ENCODE data around the gene ZNHIT3. TPM values are rescaled to one million over a fixed set of nuclear protein-coding genes. Genes with fewer than 3 reads are reported as not detected.
"Not testable (repeated sequence)": the region's sequence is repeated elsewhere in the genome, so short reads cannot be mapped to it uniquely, and the experiment has no call there.

Gene ZNHIT3
- total RNA-seq, 2 experiments from 2014 or later = 55.4 to 59.3 TPM

DNA sequence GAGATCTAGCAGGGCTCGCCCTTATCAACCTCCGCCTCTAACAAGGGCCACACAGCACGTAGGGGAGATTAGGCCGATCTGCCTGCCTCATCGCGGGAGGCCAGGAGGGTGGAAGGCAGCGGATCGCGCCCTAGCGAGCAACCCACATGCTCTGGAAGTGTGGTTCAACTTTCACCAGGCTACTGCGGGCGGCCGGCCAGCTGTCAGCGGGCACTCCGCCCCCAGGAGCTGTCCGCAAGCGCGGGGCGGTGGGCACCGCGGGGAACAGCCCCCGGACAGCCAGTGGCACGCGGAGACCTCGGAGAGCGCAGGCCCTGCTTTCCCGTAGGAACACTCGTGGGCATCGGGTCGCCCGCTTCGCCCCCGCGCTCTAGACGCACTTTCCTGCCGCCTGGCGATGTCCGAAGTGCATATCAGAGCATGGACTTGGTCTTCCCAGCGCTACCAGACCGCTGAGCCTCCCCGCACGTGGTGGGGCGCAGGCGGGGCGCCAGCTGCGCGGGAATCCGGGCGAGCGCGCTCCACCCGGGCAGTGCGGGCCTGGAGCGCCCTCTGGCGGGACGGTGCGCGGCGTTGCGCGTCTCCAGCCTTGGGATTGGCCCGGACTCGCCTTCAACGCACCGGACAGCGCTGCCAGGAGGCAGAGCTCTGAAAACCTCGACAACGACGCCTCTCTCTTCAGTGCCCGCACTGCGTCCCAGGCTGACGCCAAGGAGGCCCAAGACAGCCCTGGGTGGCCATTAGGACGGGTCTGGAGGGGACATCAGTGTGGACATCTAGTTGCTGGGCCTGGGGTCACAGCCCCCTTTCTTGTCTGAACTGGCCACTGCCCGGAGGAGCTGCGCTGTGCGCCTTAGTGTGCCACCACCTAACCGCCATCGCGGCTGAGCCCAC lies 3.6 kb upstream of the ZNHIT3 start:
- ChIA-PET POLR2A (interaction anchor here (1.6 kb wide), 1 partner anchor 53 kb away, joined by 3 read pairs; no protein-coding TSS in a partner anchor), CTCF (interaction anchor here (0.9 to 1.9 kb wide), 18 partner anchors 8 to 719 kb away, joined by 3 to 9 read pairs (median 4); partner anchors contain the start of gene CCL5)

DNA sequence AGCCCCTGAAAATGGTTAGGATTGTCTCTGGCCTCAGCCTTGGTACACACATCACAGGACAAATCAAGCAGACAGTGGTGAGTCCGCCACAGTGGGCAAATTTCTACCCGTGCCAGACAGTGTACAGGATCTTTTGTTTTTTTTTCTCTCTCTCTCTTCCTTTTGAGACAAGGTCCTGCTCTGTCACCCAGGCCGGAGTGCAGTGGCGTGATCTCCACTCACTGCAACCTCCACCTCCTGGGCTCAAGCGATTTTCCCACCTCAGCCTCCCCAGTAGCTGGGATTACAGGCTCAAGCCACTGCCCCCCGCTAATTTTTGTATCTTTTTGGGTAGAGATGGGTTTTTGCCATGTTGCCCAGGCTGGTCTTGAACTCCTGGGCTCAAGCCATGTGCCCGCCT lies 2.5 kb upstream of the ZNHIT3 start:
- POLR2A ChIA-PET = not testable (repeated sequence)
- CTCF ChIA-PET = interaction anchor here (1.4 to 1.9 kb wide), 2 partner anchors 16 to 297 kb away, joined by 4 to 6 read pairs; no protein-coding TSS in a partner anchor

DNA sequence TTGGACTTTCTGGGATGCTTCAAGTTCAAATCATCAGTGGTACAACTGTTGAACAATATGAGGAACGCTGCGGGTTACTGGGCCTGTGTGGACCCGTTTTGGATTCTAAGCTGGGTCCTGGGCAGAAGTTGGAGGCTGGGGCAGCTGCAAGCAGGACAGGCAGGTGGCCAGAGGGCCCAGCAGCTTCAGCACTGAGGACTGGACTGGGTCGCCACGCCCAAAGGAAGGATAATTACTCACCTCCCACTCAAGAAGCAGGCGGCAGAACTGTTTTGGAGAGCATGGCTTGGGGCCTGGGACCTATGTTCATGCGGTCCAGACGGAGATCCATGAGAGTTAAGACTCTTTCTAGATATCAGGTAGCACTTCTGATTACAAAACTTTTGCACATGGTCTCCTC lies 1.5 kb upstream of the ZNHIT3 start:
- CTCF ChIA-PET = no interaction called here

DNA sequence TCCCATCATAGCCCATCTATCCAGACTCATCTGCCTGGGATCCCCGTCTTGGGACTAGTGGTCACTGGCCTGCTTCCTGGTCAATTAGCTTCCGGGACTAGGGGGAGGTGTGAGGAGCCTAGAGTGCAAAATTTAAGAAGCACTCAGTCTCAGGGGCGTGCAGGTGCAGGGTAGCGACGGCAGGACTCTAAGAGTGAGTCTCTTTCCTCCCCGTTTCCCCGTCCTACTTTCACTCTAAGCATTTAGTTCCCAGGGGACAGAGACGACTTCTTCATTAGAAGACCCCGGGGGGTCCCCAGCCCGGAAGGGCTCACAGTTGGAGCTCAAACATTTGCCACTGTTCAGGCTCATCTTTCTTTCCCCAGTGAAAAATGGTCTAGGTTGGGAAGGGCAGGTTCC lies 677 bp upstream of the ZNHIT3 start:
- ChIA-PET POLR2A (no interaction called here), CTCF (no interaction called here)

More for the DNA sequence above, 1.5 kb upstream of the ZNHIT3 start:
- POLR2A ChIA-PET = no interaction called here

DNA sequence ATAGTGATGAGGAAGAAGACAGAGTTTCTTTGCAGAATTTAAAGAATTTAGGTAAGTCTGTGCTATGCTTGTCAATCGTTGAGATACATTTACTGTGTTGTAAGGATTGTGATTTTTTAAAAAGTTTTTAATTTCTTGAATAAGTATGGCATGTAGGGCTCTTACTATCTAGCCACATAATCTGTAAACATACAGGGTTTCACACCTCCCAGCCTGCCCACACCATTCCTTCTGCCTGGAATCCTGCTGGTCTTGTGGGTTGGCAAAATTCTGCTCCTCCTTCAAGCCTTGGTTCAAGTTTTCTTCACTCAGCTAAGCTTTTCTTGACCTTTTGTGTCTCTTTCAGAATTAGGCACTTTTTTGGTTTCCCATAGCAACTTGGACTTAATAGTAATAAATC lies 7.5 kb downstream of the ZNHIT3 start:
- POLR2A ChIA-PET = no interaction called here
- CTCF ChIA-PET = interaction anchor here (2.5 kb wide), 1 partner anchor 11 kb away, joined by 8 read pairs; no protein-coding TSS in a partner anchor

DNA sequence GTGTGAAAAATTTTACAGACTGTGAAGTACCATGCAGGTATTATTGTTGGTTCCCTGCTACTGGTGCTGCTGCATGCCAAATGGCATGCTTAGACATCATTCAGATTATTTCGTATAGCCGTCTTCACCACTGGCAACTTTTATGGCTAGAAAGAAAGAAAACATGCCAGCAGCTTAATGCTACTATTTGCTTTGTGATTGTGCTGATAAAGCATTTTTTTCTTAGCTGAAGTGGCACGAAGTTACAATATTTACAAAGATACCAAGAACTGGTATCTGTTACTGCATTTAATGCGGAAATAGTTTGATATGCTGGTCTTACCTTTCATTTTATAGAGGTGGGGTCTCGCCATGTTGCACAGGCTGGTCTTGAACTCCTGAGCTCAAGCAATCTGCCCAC lies 8.2 kb downstream of the ZNHIT3 start:
- ChIA-PET POLR2A (interaction anchor here (0.5 kb wide), 1 partner anchor 53 kb away, joined by 3 read pairs; no protein-coding TSS in a partner anchor), CTCF (interaction anchor here (2.5 kb wide), 1 partner anchor 12 kb away, joined by 8 read pairs; no protein-coding TSS in a partner anchor)

DNA sequence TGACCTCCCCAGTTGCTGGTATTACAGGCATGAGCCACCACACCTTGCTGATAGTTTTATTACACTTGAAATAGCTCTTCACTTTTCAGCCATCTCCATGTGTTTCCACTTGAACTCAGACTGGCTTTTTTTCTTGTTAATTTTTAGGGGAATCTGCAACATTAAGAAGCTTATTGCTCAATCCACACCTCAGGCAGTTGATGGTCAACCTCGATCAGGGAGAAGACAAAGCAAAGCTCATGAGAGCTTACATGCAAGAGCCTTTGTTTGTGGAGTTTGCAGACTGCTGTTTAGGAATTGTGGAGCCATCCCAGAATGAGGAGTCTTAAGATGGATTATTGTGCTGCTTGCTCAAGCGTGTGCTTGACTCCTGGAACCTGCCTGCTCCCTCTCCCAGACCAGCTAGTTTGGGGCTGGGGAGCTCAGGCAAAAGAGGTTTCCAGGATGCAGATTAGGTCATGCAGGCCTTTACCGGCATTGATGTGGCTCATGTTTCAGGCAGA lies 8.6 kb downstream of the ZNHIT3 start:
- CTCF ChIA-PET = interaction anchor here (2.5 kb wide), 1 partner anchor 12 kb away, joined by 8 read pairs; no protein-coding TSS in a partner anchor
- POLR2A ChIA-PET = interaction anchor here (0.5 to 0.6 kb wide), 2 partner anchors 20 to 53 kb away, joined by 3 read pairs; no protein-coding TSS in a partner anchor

DNA sequence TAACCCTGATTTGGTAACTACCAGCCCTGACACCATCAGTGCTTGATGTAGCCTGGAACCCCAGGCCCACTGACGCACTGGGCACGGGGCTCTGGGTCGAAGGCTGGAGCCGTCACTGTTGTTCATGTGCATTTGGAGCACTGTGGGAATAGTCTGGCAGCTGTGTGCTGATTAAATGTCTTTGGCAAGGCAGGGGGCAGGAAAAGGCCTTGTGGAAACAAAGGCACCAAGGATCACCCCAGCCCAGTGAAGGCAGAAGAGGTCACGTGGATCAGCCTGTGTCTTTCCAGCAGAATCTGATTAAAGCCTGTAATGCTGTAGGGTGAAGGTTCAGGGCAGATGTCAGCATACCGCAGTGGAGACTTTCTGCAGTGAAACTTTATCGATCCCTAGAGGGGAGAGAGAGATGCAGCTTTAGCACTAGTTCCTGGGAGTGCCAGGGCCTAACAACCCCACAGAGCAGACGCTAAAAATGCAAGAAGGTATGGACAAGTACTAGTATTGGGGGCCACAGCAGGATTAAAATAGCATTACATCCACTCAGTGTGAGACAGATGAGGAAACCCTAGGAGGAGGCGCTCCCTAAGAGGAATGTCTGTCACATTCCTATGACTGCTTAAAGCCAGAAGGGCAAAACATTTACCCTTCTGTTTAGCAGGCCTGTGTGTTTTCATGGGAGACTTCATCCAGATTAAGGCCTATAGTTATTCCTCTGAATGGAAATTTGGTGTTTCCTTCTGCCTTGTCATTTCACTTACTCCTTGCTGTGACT lies 9.7 kb downstream of the ZNHIT3 start:
- ChIA-PET CTCF (interaction anchor here (2.5 kb wide), 1 partner anchor 13 kb away, joined by 8 read pairs; no protein-coding TSS in a partner anchor), POLR2A (interaction anchor here (0.6 kb wide), 1 partner anchor 688 kb away, joined by 5 read pairs; no protein-coding TSS in a partner anchor)

DNA sequence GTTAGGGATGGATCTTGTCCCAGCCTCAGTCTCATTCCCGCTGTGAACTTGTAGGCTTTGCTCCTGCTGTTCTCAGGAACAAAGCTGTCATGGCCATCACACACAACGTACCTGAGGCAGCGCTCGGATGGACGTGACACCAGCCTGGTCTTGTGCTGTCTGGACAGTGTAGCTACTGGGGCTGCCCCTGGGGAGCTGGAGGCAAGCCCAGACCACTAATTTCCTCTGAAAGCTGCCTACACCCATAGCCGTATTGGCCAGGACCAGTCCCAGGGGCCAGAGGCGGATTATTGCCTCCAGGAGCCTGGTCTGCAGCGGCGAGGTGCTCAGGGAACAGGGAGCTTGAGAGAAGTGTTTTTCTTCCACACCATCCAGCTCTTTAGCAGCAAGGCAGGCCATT lies 11.7 kb downstream of the ZNHIT3 start:
- POLR2A ChIA-PET = interaction anchor here (0.5 kb wide), 1 partner anchor 30 kb away, joined by 5 read pairs; no protein-coding TSS in a partner anchor
- CTCF ChIA-PET = no interaction called here

DNA sequence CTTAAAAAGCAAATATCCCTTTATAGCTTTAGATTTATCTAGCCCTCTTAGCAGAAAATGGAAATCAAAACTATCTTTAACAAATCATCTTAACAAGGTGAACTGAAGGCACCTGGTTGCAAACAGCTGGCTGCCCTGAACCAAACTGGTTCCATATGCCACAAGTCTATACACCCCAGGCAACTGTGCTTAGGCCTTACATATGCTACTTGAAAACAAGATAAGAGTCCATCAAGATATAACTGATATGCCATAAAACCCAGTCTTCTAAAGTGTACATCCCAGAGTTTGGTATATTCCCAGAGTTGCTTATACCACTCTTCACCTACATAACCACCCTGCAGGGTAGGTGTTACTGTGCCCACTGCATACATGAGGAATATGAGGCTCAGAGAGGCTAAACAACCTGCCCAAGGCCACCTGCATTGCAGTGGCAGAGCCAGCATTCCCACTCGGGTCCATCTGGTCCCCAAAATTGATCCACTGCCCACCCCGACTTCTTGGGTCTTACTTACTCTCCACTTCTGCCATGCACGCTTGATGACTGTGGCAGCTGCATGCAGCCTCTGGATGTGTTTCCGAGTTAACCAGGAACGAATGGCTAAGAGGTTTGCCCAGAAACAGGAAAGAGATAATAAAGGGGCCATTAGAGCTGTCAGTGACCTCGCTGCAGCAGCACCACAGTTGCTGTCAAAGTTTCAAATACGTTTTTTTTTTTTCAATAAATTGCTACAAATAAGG lies 12.2 kb downstream of the ZNHIT3 start:
- CTCF ChIA-PET = no interaction called here
- POLR2A ChIA-PET = interaction anchor here (0.5 kb wide), 1 partner anchor 30 kb away, joined by 5 read pairs; no protein-coding TSS in a partner anchor

DNA sequence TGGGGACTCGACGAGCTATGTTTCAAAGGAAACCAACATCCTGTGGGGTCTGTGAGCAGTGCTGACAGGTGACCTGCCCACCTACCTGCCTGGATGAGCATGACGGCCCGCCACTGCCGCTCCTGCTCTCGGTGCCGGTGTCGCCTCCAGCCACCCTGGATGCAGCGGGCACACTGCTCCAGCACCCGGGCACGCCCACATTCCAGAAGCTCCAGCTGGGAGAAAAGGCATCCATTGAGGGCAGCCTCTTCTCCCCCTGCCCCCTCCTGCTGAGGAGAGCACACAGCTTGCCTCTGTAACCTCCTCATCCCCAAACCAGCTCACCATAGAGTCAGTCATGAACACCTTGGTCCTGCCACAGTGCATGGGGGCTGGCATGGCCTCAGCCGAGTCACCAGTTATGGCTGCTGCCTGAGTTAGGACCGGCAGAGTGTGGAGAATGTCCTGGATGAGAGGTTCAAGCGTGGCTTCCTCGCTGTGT lies 14.3 kb downstream of the ZNHIT3 start:
- CTCF ChIA-PET = interaction anchor here (1.4 kb wide), 1 partner anchor 18 kb away, joined by 4 read pairs; no protein-coding TSS in a partner anchor

DNA sequence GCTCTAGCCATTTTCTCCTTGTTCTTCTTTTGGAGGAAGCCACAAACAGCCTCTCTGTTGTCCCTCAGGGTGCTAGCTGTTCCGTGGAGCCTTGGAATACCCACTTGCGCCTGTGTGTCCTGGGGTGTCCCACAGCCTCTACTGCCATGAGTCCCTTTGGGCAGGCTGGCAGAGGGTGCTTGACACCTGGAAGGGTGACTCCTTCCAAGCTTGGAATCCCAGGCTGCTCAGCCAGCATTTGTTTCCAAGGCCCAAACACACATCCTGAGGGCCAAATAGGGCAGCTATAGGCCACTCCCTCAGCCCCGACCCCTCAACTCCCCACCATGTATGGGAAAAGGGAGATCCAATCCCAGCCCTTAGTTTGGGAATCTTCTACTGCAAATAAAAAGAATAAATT lies 14.9 kb downstream of the ZNHIT3 start:
- ChIA-PET CTCF (no interaction called here), POLR2A (no interaction called here)

More for the DNA sequence above, 14.3 kb downstream of the ZNHIT3 start:
- POLR2A ChIA-PET = no interaction called here

DNA sequence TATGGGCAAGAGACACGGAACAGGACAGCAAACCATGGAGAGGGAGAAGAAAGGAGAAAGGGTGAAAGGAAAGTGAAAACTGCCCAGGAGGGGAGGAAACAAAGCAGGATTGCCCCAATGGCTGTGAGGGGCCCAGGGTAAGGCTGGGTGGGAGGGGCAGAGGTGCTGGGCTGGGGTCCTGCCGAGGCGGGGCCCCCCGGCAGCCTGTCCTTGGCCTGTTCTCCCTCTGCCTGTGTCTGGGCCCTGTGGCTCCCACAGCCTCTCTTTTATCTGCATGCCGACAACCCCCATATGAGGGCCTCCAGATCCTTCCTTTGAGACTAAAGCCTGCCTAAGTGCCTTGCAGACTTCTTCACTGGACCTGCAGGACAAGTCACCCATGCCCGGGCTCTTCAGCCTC lies 15.5 kb downstream of the ZNHIT3 start:
- ChIA-PET POLR2A (no interaction called here), CTCF (no interaction called here)

DNA sequence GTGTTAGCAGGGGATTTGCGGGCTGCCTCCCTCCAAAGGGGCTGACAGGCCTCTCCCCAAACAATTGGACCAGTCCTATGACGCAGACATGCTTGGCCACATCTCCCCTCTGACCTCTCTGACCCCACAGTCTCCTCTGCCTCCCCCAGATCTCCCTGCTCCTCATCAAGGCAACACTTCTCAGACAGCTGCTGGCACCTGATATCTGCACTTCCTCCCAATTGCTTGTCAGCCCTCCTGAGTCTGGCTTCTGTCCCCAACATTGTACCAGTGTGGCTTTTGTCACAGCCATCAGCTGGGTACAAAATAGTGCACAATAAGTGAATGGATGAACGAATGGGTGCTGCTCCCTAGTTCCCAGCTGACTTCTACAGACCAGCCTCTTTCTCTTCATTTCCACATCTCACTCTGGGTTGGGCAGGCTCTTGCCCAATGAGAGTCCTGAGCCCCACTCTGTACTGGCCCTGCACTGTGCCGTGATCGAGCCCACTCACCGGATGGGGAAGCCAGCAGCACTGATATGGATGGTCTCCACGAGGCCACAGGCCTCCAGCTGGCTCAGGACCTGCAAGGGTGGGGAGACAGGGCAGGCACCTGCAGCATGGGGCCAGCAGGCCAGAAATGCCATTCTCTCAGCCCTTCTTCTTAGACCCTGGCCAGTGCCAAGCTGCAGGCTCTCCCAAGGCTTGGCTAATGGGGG lies 17.1 kb downstream of the ZNHIT3 start:
- CTCF ChIA-PET = no interaction called here
- POLR2A ChIA-PET = no interaction called here

DNA sequence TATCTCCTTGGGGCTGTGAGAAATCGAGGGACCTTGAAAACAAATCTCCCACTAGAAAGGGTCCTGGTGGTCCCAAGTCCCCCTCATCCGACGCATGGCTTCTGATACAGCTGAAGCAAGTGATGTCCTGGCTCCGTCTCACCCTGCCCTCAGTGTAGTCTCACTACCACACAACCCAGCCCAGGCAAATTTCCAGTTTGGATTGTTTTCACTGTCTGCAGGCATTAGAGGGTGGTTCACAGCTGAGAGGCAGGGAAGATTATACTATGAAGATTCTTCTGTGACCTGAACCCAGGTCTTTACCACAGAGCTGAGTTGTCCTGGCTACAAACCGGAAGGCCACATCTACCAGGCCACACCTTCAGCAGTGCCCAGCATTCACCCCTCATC lies 17.7 kb downstream of the ZNHIT3 start:
- ChIA-PET CTCF (no interaction called here), POLR2A (interaction anchor here (1.0 kb wide), 1 partner anchor 855 kb away, joined by 5 read pairs; no protein-coding TSS in a partner anchor)

DNA sequence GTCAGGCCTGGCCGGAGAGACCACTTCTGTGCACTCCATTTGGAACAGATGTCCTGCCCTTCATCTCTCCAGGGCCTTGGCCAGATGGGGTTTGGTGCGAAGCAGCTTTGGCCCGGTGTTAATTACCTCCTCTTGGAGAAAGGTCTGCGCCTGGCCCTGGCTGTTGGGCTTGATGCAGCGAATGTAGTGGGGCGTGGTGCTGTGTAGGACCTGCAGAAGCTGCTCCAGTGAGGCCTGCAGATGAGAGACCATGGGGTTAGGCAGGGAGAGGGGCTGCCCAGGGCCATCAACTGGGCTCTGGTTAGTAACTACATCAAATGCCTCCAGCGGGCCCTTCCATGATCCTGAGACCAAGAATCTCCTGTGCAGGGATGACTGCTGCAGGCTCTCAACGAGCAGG lies 18.7 kb downstream of the ZNHIT3 start:
- POLR2A ChIA-PET = interaction anchor here (1.0 kb wide), 1 partner anchor 854 kb away, joined by 5 read pairs; no protein-coding TSS in a partner anchor
- CTCF ChIA-PET = no interaction called here

DNA sequence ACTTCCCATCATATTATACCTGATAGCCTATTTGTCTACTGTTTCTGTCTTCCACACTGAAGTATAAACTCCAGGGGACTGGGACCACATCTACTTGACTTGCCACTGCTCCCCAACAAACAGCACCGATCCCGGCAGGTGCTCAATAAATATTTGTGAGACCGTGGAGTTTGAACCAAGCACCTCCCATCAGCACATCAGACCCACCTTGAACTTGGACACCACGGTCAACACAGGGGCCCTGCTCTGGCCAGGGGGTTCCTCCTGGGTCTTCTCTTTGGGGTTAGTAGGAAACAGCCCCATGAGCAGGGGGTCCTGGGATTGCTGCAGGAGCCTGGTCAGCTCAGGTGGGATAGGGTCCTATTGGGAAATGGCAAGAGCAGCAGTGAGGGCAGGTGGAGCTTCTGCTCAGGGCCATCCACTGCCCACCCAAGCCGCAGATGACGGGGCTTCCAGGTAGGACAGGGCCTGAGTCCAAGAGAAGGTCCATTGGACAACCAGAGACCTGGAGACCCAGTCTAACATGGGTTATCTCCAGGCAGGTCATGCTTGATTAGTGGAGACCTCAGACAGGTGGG lies 19.9 kb downstream of the ZNHIT3 start:
- ChIA-PET CTCF (no interaction called here), POLR2A (no interaction called here)

DNA sequence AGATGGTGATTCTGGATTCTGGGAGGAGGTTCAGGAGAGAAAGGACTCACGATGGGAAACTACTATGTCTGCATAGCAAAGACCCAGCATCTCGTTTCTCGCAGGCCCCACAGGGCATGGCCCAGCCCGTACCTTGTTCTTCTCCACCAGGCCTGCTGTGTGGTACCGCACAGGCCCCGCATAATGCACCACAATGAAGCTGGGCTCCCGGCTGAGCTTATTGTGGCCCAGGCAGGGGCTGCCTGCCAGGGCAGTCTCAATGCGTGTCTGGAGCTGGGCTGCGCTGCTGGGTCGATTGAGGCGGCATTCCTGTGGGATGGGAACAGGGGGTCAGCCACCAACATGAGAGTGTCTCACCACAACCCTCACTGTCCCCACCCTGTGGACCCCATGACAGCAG lies 20.4 kb downstream of the ZNHIT3 start:
- POLR2A ChIA-PET = no interaction called here
- CTCF ChIA-PET = no interaction called here
